Thyroid gland (tissue), 4 donors: ENCODE measurements around the gene NFATC2. TPM values are rescaled to one million over a fixed set of nuclear protein-coding genes. Genes with fewer than 3 reads are reported as not detected.
A peak's percentile ranks its signal among the peaks of the same experiment; 100 is the strongest.

Experiments used
- DNase-seq, 2 donors: peaks; one replicate each; pipeline ENCODE4 v3.0.0-alpha.2; 2019
- H3K27ac ChIP-seq, 3 donors: fragments of 200-600 bp; sonication (generic); 1 replicate in 2 of 3; 2 replicates in 1 of 3; pipeline ENCODE4 v1.5.1; 2016 to 2019; ENCODE audit warnings: mild to moderate bottlenecking in 1 of 3, moderate library complexity in 1 of 3
- H3K27me3 ChIP-seq: fragments of 200-600 bp; sonication (generic); one replicate; pipeline ENCODE4 v1.5.1; 2019
- H3K36me3 ChIP-seq, 2 donors: fragments of 200-600 bp; sonication (generic); one replicate each; pipeline ENCODE4 v1.5.1; 2016 to 2019
- H3K4me1 ChIP-seq, 2 donors: fragments of 200-600 bp; sonication (generic); one replicate each; pipeline ENCODE4 v1.5.1; 2017 to 2019
- H3K4me3 ChIP-seq, 3 donors: fragments of 200-600 bp; sonication (generic); replicated peaks in 1 of 3; 1 replicate in 2 of 3; 2 replicates in 1 of 3; pipeline ENCODE4 v1.5.1; 2016; ENCODE audit warnings: mild to moderate bottlenecking in 1 of 3
- H3K9me3 ChIP-seq: fragments of 200-600 bp; sonication (generic); one replicate; pipeline ENCODE4 v1.5.1; 2017
- CTCF ChIP-seq, 6 experiments: fragments of 200-600 bp in 3 of 6; fragments of 450-650 bp in 3 of 6; sonication (generic) in 3 of 6; IDR thresholded peaks; one replicate each; pipeline ENCODE4 v1.5.1; 2016 to 2019; ENCODE audit warnings: antibody characterized with exemption in 6 of 6, mild to moderate bottlenecking in 2 of 6, inconsistent platforms in 1 of 6, moderate library complexity in 1 of 6
- POLR2A ChIP-seq, 2 donors: fragments of 450-650 bp; IDR thresholded peaks; one replicate each; pipeline ENCODE4 v1.6.1; 2017; ENCODE audit warnings: antibody characterized with exemption in 2 of 2, mild to moderate bottlenecking in 2 of 2, moderate library complexity in 1 of 2
- WGBS, 2 donors: methylation state at CpG; one replicate each; pipeline ENCODE4 v1.1.5; 2017; 5-methylcytosine and 5-hydroxymethylcytosine counted together
- intact Hi-C: fragments of 100-400 bp; cut with DNase I; formaldehyde crosslinking; loops from one replicate; pipeline ENCODE4 v1.15.1; 2023
- total RNA-seq, 4 donors: library from RNA; depleted of rRNA; stranded (reverse); fragments of >200 nt; gene quantifications; one replicate each; pipeline ENCODE4 v1.2.3, GENCODE V29; 2016

NFATC2 gene
- total RNA-seq, 4 donors from 2014 or later = 7.5 to 12.6 (median 8.5) TPM

DNA sequence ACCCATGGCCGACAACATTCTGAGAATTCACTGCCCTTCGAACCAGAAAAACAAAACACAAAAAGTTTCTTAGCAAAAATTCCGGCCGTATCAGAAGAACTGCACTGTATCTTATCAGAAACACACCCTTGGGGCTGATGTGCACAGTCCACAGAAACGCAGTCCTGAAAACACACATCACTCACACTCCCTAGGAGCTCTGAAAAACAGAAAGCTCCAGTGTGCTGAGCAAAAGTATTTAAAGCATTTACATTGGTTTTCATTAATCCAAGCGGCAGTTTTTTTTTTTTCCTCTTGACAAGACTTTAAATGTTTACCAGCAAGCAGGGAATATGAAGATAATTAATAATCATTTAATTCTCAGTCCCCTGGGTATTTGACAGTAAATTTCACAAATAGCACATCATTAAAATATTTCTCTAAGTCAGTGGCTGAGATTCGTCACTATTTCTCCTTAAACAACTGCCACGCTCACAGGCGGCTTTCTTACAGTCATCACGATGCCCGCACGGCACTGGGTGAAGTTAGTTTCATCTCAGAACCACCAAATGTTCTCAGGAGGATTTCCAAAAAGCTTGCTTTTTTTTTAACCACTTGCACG, 13.3 kb downstream of the NFATC2 start:
- 74 to 75% methylated on average over 13 of the region's 13 CpGs for WGBS, 2 donors
- peaks cover 0 to 9% of the 10 kb centered on the region in 2 donors for H3K4me1 ChIP-seq
- intact Hi-C loops = no loop called here
- H3K27me3 ChIP-seq = no peaks in the 10 kb centered on the region
- no peaks in the 10 kb centered on the region for H3K36me3 ChIP-seq
- H3K9me3 ChIP-seq = no peaks in the 10 kb centered on the region
- TF ChIP-seq POLR2A (IDR thresholded peaks at IDR 0.05) = no peak
- TF ChIP-seq CTCF (IDR thresholded peaks at IDR 0.05) = no peak
- H3K4me3 ChIP-seq = no peak overlapping the region
- no peak overlapping the region for H3K27ac ChIP-seq
- DNase-seq = no peak

DNA sequence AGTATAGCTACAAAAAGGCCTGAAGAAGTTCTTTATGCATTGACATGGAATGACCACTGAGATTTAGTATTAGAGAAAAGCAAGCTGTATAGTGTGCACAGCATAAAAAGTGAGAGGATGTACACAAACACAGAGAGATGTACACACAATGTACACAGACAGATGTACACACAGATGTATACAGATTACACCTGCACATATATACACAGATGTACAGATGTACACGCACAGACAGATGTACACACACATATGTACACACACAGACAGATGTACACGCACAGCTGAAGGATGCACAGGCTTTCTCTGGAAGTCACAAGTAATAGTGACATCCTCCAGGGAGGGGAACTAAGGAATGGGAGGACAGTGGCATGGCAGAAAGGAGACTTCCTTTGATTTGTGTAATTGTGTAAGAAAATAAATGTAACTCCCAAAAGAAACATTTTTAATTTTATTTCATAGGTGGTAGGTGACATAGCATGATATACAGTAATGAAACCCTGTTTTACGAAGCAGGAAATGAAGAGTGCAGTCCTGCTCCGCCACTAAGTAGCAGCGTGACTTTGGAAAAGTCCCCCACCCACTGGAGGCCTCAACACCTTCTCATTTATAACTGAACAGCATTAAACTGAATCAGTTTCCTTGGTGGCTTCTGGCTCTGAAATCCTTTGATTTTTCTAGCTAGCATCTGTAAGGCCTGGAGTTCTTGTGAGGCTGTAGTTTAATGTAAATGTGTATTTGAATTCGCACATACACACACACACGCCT, 14.1 kb downstream of the NFATC2 start:
- no peak for DNase-seq
- 85% methylated on average over 7 of the region's 7 CpGs for WGBS, 2 donors
- Histone ChIP-seq H3K27me3 (no peaks in the 10 kb centered on the region), H3K4me1 (peaks cover 0 to 9% of the 10 kb centered on the region in 2 donors), H3K36me3 (no peaks in the 10 kb centered on the region), H3K9me3 (no peaks in the 10 kb centered on the region), H3K27ac (no peak overlapping the region), H3K4me3 (no peak overlapping the region)
- TF ChIP-seq POLR2A (IDR thresholded peaks at IDR 0.05) (no peak), CTCF (IDR thresholded peaks at IDR 0.05) (no peak)
- intact Hi-C loops = no loop called here

GRCh38 chr20:51526754-51527153, 15.8 kb downstream of the NFATC2 start:
- Histone ChIP-seq H3K36me3 (no peaks in the 10 kb centered on the region), H3K4me3 (no peak overlapping the region), H3K27me3 (no peaks in the 10 kb centered on the region), H3K9me3 (no peaks in the 10 kb centered on the region), H3K27ac (no peak overlapping the region), H3K4me1 (peaks cover 0 to 9% of the 10 kb centered on the region in 2 donors)
- intact Hi-C loops = no loop called here
- no peak for DNase-seq
- WGBS, 2 donors = 94 to 98% methylated on average over 4 of the region's 4 CpGs
- no peak for TF ChIP-seq POLR2A (IDR thresholded peaks at IDR 0.05)
- no peak for TF ChIP-seq CTCF (IDR thresholded peaks at IDR 0.05)

DNA sequence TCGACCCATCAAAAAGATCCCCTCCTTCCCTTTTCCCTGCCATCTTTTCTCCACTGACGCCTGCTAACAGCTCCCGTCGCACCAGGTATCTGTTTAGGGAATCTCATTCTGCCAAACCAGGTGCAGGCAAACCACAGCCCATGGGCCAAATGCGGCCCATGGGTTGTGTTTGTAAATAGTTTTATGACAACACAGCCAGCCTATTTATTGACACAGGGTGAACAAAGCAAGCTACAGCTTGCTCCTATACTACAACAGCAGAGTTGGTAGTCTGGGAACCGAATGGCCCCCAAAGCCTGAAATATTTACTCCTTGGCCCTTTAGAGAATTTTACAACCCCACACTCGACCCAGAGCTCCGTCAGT, 16.4 kb downstream of the NFATC2 start:
- peaks cover 0 to 9% of the 10 kb centered on the region in 2 donors for H3K4me1 ChIP-seq
- H3K9me3 ChIP-seq = no peaks in the 10 kb centered on the region
- no peak for TF ChIP-seq POLR2A (IDR thresholded peaks at IDR 0.05)
- no peak for DNase-seq
- no peaks in the 10 kb centered on the region for H3K27me3 ChIP-seq
- 61 to 69% methylated on average over 8 of the region's 8 CpGs for whole genome bisulfite sequencing, 2 donors
- H3K4me3 ChIP-seq = no peak overlapping the region
- no peak overlapping the region for H3K27ac ChIP-seq
- intact Hi-C loops = no loop called here
- H3K36me3 ChIP-seq = no peaks in the 10 kb centered on the region

GRCh38 chr20:51525241-51526105, 17.0 kb downstream of the NFATC2 start:
- TF ChIP-seq POLR2A (IDR thresholded peaks at IDR 0.05) (no peak), CTCF (IDR thresholded peaks at IDR 0.05) (no peak)
- H3K4me1 ChIP-seq = peaks cover 0 to 9% of the 10 kb centered on the region in 2 donors
- DNase-seq = peak; percentile 26 to 58
- H3K36me3 ChIP-seq = no peaks in the 10 kb centered on the region
- no peaks in the 10 kb centered on the region for H3K9me3 ChIP-seq
- no peak overlapping the region for H3K4me3 ChIP-seq
- no peaks in the 10 kb centered on the region for H3K27me3 ChIP-seq
- intact Hi-C loops = no loop called here
- WGBS, 2 donors = 52 to 60% methylated on average over 20 of the region's 20 CpGs
- no peak overlapping the region for H3K27ac ChIP-seq
